ENCODE data around the gene LRRC74A. TPM values are rescaled to one million over a fixed set of nuclear protein-coding genes. Genes with fewer than 3 reads are reported as not detected.

Gene LRRC74A
- total and polyA plus RNA-seq, 7 donors = not detected

- no peaks in the 10 kb centered on the region for H3K27me3 ChIP-seq (ENCODE audit: insufficient read depth in 3 of 3, low read length in 2 of 3)
- intact Hi-C loops (cut with DNase I) = loop anchor here in 1 of 2 donors (5.0 kb wide), 1 partner anchor 67 kb away; no protein-coding TSS in a partner anchor
- H3K36me3 ChIP-seq (ENCODE audit: insufficient read depth in 1 of 2, low read depth in 1 of 2) = peaks cover 0 to 30% of the 10 kb centered on the region in 2 donors
- no peak overlapping the region for H3K27ac ChIP-seq
- no peaks in the 10 kb centered on the region for H3K9me3 ChIP-seq
- no peak for TF ChIP-seq CTCF (IDR thresholded peaks at IDR 0.05)
- DNase-seq (no peak), ATAC-seq (no peak)
- no peak overlapping the region for H3K4me3 ChIP-seq
- peaks cover 7% of the 10 kb centered on the region for H3K4me1 ChIP-seq
- WGBS, 3 donors = 84 to 92% (median 90%) methylated on average over 7 of the region's 7 CpGs
Observed at GRCh38 chr14:76779221-76780057, 46.8 kb upstream of the LRRC74A start.

GRCh38 chr14:76780058-76780345 lies 46.2 kb upstream of the LRRC74A start:
- ATAC-seq (no peak), DNase-seq (no peak)
- H3K9me3 ChIP-seq = no peaks in the 10 kb centered on the region
- H3K4me1 ChIP-seq = peaks cover 12% of the 10 kb centered on the region
- intact Hi-C loops (cut with DNase I) = loop anchor here in 1 of 2 donors (5.0 kb wide), 1 partner anchor 68 kb away; no protein-coding TSS in a partner anchor
- H3K27ac ChIP-seq = no peak overlapping the region
- WGBS, 3 donors = 87 to 95% (median 93%) methylated on average over 2 of the region's 2 CpGs
- no peak overlapping the region for H3K4me3 ChIP-seq
- no peak for TF ChIP-seq CTCF (IDR thresholded peaks at IDR 0.05)
- H3K36me3 ChIP-seq (ENCODE audit: insufficient read depth in 1 of 2, low read depth in 1 of 2) = peaks cover 0 to 30% of the 10 kb centered on the region in 2 donors
- H3K27me3 ChIP-seq (ENCODE audit: insufficient read depth in 3 of 3, low read length in 2 of 3) = no peaks in the 10 kb centered on the region

GRCh38 chr14:76780360-76780759 lies 45.8 kb upstream of the LRRC74A start:
- Histone ChIP-seq H3K27me3 (ENCODE audit: insufficient read depth in 3 of 3, low read length in 2 of 3) (no peaks in the 10 kb centered on the region), H3K9me3 (no peaks in the 10 kb centered on the region), H3K27ac (no peak overlapping the region), H3K4me1 (peaks cover 12% of the 10 kb centered on the region), H3K4me3 (no peak overlapping the region), H3K36me3 (ENCODE audit: insufficient read depth in 1 of 2, low read depth in 1 of 2) (peaks cover 0 to 30% of the 10 kb centered on the region in 2 donors)
- WGBS, 3 donors = 52 to 68% (median 61%) methylated on average over 5 of the region's 5 CpGs
- intact Hi-C loops (cut with DNase I) = loop anchor here in 1 of 2 donors (5.0 kb wide), 1 partner anchor 68 kb away; no protein-coding TSS in a partner anchor
- no peak for DNase-seq
- no peak for TF ChIP-seq CTCF (IDR thresholded peaks at IDR 0.05)
- no peak for ATAC-seq

GRCh38 chr14:76780875-76781647 lies 45.1 kb upstream of the LRRC74A start:
- no peak overlapping the region for H3K4me3 ChIP-seq
- TF ChIP-seq CTCF (IDR thresholded peaks at IDR 0.05) = no peak
- H3K4me1 ChIP-seq = peaks cover 12% of the 10 kb centered on the region
- intact Hi-C loops (cut with DNase I) = loop anchor here in 1 of 2 donors (5.0 kb wide), 1 partner anchor 69 kb away; no protein-coding TSS in a partner anchor
- no peaks in the 10 kb centered on the region for H3K9me3 ChIP-seq
- H3K27ac ChIP-seq = no peak overlapping the region
- ATAC-seq (peak in 1 of 4 donors; percentile 13), DNase-seq (peak in 1 of 2 donors; percentile 17)
- no peaks in the 10 kb centered on the region for H3K27me3 ChIP-seq (ENCODE audit: insufficient read depth in 3 of 3, low read length in 2 of 3)
- WGBS, 3 donors = 60 to 76% (median 68%) methylated on average over 11 of the region's 11 CpGs
- peaks cover 0 to 35% of the 10 kb centered on the region in 2 donors for H3K36me3 ChIP-seq (ENCODE audit: insufficient read depth in 1 of 2, low read depth in 1 of 2)
